GM04503 (cell line): Measurements from ENCODE around the gene HOXB8.

Experiments
- DNase-seq: peaks from one replicate; pipeline ENCODE4 v3.0.0-alpha.2; 2012; ENCODE audit warnings: low read depth

Gene HOXB8

DNA sequence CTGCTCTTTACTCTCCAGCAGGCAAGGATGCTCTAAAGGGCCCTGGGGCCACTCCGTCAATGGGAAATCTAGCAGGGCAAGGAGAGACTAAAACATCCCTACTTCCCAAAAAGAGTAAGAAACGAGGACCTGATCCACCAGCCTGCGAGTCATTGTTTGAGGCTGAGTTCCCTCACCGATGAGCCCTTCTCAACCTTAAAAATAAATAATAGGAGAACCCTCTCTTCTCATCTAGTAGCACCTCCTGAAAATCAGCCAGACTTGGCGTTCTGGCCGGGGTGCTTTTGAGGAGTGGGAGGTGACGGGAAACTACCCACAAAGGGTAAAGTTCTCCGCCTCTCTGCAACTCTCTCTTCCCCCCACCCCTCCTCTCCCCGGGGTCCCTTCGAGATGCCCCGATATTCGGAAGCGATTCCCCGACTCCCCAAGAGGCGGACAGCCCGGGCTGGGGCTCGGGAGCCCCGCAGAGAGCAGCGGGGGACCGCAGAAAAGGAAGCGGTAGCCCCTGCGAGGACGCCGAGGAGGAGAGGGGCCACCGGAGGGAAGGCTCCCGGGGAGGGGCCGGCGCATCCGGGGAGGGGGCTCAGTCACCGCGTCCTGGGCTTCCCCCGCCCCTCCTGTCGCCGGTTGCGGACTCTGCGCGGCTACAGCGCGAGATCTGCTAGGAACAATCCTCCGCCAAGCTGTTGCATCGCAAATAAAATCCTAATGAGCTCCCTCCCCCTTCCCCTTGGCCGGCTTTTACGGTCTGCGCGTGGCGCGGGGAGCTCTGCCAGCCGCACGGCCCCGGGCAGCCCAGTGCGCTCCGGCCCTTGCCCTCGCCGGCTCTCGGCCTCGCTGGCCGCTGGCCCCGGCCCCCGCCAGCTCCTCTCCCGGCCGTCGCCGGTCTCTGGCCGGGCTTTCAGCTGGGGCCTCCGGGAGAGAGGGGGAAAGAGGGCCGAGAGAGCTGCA, 9.7 kb upstream of the HOXB8 start:
- no peak for DNase-seq

DNA sequence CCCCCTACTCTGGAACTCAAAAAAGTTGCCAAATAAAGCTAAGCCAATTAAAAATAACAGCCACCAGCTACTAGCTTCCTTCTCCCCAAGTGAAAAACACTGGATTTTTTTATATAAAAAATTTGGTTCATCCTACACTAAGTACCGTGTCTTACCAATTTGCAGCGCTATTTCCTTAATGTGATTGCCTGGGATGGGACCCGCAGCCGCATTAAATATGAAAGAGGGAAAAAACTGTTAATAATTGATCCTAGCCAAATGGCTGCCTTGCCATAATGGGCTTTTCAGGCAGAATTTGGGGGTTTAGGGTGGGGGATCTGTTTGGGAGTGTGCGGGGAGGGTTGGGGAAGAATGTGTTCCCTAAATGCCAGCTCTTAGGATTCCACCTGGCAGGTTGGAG, 9.0 kb upstream of the HOXB8 start:
- DNase-seq = no peak

DNA sequence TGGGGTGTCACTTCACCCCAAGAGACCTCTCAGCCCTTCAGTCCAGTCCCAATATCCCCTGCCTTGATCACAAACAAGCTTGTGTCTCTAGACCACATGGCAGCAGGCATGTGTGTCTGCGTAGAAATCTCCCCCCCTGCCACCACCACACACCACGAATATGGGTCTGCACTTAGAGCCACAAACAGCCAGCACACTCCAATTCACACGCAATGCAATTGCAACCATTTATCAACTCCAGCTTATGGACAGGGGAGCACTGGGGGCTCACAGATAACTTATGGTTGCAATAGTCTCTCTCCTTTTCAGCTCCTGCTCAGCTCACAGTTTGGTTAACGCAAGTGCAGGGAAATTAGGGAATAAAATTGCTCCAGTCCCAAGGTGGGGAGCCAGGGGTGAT, 8.5 kb upstream of the HOXB8 start:
- DNase-seq = no peak

DNA sequence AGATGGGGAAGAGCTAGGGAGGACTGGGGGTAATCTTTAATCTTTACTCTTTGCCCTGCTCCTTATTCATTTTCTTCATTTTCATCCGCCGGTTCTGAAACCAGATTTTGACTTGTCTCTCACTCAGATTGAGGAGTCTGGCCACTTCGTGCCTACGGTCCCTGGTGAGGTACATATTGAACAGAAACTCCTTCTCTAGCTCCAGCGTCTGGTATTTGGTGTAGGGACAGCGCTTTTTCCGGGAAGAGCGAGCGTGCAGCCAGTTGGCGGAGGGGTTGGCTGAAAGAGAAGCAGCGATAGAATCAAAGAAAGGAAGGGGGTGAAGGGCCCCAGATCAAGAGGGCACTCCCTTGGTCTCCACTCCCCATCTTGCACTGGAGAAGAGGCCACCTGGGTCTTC, 7.8 kb upstream of the HOXB8 start:
- no peak for DNase-seq

DNA sequence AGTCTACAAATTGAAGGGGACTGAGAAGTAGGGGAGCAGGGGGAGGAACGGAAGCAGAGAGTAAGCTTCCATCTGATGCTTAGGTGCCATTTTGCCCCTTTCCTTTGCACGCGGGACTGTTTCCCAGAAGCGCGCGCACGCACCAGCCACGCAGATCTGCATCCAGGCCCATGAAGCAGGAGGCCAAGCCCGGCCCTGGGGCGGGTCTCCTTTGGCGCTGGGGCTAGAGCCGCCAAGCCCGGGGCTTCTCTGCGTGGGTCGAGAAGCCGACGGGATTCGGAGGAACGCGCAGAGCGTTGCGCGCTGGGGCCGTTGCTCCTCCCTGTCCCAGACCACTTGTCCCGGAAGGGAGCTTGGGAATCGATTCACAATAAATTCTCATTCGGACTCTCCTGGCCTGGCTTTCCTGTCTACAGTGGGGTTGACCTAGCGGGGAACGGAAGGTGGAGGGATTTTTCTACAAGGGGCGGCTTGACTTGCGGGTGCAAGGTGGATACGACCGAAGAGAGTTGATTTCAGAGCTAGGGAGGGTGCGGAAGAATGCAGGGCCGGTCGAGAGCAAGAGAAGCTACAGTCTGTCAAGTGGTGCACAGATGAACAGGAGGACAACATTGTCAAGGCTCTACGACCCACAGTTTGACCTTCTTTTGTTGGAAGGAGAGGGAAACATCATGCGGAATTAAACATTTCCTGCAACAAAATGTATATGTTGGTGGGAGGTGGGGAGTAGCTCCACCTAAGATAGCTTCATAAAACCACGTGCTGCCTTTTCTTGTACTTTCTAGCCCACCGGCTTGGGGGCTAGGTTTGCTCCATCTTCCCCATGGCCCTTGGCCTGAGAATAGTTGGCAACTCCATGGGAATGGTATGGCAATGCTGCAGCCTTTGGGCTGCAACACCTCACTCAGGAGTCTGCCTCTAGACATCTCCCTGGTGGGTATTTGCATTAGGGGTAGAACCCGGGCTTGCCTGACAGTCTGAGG, 6.6 kb upstream of the HOXB8 start:
- no peak for DNase-seq

DNA sequence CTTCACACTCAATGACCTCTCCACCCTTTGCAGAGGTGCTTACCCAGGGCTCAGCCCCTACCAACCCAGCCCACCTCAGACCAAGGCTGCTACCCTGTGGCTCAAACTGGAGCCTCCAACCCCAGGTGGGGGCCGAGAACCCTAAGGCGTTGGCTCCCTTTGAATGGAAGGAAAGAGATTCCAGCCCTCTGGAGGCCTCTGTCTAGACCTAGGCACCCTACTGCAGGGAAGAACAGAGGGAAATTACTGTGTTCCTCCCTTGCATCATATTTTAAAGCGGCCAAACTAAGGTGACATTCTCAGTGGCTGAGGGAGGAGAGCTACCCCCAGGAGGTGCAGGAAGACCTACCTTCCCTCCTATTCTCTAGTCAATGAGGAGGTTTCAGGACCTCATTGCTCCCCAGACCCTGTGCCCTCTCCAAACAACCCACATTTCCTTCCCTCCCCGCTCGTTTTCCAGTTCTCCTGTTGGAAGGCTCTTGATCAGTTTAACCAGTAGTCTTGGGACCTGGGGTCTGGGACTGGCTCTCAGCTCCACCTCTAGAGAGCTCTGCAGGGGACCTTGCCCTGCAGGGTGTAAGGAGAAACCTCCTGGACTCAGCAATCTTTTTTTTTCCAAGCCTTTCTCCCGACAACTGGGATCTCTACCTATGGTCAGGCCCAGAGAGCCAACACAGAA, 5.5 kb upstream of the HOXB8 start:
- no peak for DNase-seq

DNA sequence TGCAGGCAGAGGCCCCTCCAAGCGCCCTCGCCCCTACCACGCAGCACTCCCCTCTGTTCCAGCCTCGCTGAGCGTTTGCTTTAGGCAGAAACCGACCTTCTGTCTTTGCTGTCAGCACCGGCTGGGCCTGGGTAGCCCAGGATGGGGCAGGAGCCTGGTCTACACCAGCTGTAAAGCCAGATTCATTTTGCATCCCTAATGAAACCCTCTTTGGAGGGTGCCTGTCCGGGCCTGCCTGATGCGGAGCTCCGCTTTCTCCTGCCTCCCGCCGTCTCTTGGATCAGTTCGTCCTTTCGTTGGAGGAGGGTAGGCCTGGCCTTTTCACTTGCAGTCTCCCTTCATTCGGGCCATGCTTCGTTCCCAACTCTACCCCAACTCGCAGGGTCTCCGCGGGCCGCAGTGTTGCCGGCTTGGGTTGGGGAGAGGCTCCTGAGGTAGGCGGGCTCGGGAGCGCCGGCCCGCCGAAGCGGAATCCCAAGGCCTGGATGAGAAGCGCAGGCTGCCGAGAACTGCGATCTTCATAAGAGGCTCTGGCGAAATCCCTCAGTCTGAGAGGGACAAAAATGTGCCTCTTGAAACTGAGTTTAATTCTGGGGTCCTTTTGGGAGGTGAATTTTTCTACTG, 4.8 kb upstream of the HOXB8 start:
- DNase-seq = no peak

DNA sequence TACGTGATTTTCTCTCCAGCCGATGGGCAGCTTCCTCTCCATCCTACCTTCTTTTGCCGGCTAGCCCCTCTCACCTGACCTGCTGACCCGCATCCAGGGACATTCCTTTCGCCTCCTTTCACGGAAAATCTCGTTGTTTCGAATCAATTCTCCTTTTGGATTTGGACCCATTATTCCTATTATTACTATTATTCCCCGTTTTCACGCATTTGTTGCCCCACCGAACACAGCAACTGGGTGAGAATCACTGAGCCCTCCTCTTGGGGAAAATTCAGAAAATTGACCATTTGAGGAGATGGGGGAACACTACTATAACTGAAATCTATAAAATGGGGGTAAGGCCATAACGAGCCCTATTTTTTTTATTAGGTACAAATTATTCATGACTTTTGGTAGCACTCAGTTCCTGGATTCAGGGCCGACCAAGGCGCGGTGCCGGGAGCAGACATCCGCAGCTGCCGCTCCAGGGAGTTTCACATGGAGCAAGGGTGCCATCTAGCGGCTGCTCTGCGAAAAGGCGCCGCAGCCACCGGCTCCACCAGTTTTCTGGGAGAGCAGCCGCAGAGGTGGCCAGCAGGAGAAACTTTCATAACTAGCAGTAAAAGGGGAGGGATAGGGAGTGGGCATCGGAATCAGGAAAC, 3.3 kb upstream of the HOXB8 start:
- DNase-seq = no peak

DNA sequence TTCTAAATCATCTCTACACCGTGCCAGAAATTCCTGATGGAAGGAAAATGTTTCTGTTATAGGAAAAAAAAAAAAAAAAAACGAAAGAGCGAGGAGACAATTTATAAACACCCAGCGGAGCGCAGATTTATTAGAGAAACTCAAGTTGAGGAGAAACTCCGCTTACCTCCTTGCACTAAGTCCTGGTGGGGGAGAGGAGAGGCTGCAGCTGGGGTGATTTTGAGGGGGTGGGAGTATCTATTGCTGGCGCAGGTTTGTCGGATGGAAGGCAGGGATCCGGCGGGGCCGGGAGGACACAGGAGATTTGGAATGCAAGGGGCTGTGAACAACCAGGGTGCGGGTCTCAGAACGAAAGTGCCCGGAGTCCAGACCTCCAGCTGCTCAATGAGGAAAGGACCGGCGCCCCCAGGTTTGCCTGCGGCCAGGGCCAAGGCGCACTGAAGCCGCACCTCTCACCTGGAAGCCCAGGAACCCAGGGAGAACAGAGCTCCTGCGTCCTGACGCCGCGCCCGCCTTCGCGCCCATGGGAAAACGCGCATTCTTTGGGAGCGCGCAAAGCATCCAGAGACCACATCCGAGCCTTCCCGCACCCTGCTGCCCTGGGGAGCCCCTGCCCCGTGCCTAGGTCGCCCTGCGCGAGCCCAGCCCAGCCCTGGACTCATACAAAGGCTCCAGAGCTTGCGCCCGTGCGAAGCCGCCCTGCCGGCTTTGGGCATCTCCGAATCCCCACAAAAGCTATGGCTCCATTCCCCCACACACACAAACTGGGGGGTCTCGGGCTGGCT, 2.6 kb upstream of the HOXB8 start:
- no peak for DNase-seq

DNA sequence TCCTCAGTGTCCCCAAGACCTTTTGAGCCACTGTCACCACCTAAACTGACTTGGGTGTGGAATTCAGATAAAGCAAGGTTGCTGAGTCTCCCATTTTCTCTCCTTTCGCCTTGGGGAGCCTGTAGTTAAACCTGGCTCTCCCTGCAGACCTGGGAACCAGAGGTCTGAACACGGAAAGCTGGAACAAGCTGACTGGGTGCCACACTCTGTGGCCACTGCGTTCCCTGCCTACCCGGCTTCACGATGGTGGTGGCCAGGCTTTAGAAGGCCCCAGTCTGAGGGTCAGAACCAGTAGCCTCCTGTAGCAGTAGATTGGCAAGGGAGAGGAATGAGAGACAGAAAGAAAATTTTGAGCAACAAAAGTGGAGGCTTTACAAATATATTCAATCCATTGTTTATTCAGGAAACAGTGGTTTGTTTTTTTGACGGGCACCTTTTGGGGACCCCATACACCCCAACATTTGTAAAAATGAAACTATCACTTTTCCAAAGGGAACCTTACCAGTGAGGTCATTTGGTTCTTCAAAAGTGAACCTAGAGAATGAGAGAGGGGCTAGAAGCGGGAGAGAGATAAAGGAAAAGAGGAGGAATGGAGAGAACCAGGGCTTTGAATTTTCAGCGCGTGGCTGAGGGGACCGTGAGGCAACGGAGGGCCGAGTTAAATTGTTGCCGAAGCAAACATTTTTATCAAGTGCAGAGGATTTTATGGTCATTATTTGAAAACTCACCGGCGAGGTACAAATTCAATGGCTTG, 1.8 kb upstream of the HOXB8 start:
- no peak for DNase-seq

DNA sequence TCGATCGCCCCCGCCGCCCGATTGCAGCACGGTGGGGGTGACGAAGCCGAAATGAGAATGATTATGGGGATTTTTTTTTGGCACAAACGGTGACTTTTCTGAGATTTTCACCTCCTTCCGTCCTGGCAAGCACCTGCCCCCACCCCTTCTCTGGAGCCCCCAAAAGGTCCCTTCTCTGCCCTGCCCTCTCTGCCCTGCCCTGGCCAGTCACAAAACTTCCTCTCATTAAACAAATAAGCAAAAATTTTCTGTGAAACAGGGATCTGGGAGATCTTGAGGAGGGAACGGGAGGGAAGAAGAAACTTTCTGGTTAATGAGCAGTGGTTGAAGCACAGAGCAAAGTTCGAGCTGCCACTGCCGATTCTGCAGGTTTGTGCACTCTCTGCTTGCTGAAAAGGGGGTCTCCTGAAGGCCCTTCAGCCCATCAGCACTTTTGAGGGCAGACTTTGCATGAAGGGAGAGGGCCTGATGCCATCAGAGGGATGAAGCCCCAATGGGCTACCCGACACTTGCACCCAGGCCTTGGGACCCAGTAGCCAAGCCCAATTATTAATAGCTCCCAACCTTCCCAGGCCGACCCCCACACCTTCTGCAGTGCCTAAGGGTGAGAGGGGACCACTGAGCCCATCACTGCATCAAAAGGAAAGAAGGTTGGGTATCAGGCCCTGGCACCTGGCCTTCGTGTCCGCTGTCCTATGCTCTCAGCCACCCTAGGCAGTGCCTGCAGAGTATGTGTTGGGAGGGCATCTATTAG, 1.0 kb upstream of the HOXB8 start:
- DNase-seq = no peak

DNA sequence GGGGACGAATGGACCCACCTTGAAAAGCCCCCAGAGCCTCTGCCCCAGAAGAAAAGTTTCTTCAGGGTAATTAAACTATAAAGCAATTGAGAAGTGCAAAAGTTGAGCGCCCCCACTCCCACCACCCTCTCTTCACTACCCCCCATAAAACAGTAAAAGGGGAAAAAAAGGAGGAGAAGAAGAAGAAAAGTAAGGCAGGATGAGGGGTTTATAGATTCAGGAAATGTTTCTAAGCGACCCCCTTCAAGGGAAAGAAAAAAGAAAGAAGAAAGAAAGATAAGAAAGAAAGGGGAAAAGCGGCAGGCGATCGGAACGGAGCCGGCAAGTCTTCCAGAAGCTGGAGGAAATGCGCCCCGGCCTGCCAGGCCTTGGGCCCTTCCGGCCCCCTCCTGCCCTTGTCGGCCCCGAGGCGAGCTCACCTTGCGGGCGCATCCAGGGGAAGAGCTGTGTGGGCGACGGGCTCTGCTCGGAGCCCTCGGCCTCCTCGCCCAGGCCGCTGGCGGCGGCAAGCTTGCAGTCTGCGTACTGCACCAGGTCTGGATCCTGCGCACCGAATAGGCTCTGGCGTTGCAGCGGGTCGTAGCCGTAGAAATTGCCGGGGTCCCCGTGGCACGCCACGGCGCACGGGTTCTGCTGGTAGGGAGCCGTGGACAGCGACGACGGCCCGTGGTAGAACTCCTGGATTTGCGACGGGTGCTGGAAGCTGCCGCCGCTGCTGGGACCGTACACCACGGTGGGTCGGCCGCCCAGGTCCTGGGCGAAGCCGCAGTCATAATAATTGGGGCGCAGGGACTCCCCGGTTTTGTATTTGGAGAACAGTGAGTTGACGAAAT, 1.0 kb downstream of the HOXB8 start:
- DNase-seq = no peak

DNA sequence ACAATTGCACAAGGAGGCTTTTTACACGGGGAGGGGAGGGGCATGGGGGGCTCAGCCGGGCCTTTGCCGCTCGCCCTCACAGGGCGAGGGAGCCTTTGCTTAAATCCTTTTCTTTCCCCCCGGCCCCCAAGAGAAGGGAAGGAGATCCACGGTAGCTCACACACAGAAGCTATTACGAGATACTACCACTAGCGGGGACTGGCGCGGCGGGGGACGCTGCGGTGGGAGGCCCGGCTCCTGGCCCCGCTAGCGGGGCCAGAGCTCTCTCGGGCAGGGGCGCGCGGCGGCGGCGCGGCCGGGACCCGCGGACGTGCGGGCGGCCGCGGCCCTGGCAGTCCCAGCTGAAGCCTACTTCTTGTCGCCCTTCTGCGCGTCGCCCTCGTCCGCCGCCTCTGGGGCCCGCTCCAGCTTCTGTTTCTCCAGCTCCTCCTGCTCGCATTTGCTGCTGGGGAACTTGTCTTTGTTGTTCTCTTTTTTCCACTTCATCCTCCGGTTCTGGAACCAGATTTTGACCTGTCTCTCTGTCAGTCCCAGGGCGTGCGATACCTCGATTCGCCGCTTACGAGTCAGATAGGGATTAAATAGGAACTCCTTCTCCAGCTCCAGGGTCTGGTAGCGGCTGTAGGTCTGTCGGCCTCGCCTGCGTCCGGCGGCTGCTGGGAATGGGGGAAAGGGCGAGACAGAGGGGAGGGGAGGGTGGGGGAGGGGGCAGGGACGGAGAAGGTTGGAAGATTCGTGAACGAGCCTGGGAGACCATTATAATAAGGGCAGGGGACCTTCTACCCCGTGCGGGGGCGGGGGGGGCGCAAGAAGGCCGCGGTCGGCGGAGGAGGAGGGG, 2.0 kb downstream of the HOXB8 start:
- DNase-seq = no peak

DNA sequence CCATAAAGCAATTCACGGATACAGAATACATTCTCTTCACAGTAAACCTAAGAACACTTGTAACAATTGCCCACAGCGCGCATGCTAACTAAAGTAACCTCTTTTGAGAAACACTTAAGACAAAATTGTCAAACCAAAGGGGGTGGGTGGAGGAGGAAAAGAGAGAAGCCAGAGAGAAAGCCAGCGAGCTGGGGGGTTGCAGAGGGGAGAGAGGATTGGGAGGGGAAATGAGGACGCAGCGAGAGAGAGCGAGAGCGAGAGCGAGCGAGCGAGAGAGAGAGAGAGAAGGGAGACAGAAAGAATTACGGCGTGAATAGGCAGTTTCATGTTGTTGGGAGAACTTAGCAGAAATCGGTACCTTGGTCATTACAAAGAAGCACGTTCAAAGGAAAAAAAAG, 2.6 kb downstream of the HOXB8 start:
- DNase-seq = no peak

DNA sequence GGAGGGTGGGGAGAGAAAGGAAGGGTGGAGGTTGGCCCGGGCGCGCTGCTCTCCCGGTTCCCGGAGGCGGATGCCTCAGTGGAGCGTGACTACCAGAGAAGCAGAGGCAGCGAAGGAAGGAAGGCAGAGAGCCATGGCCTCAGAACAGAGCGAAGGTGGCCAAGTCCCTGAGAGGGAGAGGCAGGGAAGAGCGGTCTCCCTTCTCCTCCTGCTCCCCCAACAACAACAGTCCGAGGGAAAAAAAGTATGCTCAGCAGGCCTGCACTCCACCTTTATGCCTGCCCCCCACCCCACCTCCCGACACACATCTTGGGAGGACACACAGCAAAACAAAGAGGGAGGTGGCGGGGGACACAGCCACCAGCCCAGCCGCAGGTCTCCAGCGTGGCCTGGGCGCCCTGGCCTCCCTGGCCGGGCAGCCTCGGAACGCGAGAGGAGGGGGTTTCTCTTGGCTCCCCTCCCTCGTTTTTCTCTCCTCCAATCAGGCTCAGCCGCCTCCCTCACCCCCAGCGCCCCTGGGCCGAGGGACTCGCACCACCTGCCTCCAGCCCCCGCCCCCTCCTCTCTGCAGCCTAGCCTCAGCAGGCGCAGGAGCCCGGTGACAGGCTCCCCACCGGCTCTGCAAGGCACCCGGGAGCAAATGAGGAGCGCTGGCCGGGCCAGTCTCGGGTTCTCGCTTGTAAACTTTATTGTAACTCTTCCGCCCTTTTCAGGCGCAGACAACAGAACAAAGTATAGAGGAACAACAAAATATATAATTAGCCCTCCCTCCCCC, 3.2 kb downstream of the HOXB8 start:
- no peak for DNase-seq

DNA sequence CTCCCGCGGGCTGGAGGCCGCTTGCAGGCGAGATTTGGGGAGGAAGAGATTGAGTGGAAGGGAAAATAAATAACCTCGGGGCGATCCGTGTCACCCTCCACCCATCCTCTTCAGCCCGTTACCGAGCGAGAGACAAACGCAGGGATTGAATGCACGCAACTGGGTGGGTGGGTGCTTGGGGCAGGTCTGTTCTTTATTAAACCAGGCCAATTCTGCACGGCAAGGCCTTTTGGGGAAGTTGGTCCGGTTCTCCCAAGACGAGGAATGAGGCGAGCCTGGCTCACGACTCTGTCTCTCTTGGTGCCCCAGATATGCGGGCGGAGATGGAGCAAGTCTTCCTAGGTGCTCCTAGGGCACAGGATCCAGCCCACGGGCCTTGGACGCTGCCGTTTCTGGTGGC, 3.9 kb downstream of the HOXB8 start:
- no peak for DNase-seq
